GF-D8 (cell line): ENCODE results near the gene PTGES3L.
"Not testable (repeated sequence)": the region's sequence is repeated elsewhere in the genome, so short reads cannot be mapped to it uniquely, and the experiment has no call there.

ENCODE experiments used
- DNase-seq: peaks from one replicate; lab custom pipeline; 2025; lab: John Stamatoyannopoulos, UW

PTGES3L gene

DNA sequence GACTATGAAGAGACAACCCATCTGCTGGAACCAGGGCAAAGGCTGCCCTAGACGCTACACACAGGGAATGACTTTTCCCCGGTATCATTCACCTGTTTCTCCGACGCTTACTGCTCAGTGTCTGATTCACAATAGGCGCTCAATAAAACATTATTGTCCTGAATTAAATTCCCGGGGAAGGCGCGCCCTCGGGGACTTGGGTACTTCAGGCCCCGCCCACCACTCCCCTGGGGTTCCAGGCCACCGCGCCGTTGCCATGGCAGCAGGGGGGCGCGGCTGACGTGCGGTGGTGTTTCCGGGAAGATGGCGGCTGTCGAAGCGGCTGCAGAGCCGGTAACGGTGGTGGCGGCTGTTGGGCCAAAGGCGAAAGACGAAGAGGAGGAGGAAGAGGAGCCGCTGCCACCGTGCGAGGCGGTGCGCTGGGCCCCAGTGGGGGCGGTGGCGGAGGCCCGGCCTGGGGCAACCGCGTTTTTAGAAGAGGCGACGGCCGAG is 440 bp upstream of the PTGES3L start, which contains the start of gene RUNDC1:
Gene RUNDC1, plus strand, starts transcription at position 292 of the 492 bp plus-strand sequence. Its CDS starts 12 bp downstream, at position 304.
- peak; percentile 54 for DNase-seq

DNA sequence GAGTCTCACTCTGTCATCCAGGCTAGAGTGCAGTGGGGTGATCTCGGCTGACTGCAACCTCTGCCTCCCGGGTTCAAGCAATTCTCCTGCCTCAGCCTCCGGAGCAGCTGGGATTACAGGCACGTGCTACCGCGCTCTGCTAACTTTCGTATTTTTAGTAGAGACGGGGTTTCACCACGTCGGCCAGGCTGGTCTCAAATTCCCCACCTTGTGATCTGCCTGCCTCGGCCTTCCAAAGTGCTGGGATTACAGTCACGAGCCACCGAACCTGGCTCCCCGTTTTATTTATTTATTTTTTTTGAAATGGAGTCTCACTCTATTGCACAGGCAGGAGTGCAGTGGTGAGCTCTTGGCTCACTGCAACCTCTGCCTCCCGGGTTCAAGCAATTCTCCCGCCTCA is 4.2 kb downstream of the PTGES3L start:
- DNase-seq, result not testable (repeated sequence)

- peak; percentile 7 for DNase-seq
Observed at GRCh38 chr17:42975265-42975664, 4.6 kb downstream of the PTGES3L start.

DNA sequence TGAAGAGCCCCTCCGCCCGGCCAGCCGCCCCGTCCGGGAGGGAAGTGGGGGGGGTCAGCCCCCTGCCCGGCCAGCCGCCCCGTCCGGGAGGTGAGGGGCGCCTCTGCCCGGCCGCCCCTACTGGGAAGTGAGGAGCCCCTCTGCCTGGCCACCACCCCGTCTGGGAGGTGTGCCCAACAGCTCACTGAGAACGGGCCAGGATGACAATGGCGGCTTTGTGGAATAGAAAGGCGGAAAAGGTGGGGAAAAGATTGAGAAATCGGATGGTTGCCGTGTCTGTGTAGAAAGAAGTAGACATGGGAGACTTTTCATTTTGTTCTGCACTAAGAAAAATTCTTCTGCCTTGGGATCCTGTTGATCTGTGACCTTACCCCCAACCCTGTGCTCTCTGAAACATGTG is 6.6 kb downstream of the PTGES3L start:
- not testable (repeated sequence) for DNase-seq

- no peak for DNase-seq
Observed at GRCh38 chr17:42971589-42971988, 8.3 kb downstream of the PTGES3L start.

- DNase-seq, result peak; percentile 73
Observed at GRCh38 chr17:42969001-42969581, 10.8 kb downstream of the PTGES3L start.

DNA sequence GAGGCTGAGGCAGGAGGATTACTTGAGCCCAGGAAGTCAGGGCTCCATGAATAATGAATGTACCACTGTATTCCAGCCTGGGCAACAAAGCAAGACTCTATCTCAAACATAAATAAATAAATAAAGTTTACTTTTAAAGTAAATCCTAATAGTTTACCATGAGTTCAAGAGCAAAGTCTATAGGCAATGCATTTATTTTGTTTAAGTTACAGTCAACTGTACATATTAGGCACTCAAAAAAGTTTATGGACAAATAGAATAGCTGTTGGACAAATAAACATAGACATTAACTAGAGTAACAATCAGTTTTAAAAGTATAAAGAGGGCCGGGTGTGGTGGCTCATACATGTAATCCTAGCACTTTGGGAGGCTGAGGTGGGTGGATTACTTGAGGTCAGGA is 12.0 kb downstream of the PTGES3L start:
- no peak for DNase-seq

- DNase-seq, result peak; percentile 81
Observed at GRCh38 chr17:42964161-42964932, 15.5 kb downstream of the PTGES3L start, which contains the start of gene AARSD1. Gene AARSD1, minus strand, starts transcription at chr17:42964454. Its CDS starts 14 bp downstream, at chr17:42964440.

DNA sequence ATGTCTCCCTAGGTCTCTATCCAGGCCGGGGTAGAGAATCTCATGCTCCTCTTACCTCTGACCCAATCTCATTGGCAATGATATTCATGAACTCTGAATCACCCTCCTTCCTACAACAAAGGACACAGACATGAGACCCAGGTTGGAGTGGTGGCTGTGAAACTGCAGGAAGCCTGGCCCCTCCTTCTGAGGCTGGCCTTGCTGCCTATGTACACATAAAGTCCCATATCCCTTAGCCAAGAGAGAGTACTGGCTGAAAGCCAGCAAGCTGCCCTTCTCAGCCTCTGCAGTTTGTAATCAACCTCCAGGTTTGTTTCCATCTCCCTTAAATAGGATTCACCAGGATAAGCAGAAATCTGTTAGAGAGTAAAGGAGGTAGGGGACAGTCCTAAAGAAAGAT is 26.2 kb downstream of the PTGES3L start:
- DNase-seq, result no peak

DNA sequence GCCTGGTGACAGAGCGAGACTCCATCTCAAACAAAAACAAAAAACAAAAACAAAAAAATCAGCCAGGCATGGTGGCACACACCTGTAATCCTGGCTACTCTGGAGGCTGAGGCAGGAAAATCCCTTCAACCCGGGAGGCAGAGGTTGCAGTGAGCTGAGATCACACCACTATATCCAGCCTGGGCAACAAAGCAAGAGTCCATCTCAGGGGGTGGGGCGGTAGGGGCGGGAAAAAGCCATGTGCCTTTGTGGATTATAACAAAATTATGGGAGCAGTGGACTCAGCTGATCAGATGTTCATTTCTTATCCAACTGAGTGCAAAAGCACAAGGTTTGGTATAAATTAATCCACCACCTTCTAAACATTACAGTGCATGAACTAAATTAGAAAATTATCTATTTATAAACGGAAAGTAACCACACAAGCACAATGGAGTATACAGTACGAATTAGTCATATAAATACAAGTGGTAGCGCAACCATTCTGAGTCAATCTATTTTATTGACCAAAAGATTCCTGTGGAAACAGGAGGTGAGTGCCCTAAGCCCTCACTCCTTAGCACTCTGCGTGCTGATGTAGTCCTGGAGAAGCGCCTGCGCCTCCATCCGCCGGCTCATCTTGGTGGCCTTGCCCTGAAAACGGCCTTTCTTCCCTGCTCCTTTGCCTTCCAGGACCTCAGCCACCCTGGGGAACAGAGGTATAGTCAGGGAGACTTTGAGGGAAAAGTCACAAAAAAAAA is 29.7 kb downstream of the PTGES3L start:
- DNase-seq, result no peak

DNA sequence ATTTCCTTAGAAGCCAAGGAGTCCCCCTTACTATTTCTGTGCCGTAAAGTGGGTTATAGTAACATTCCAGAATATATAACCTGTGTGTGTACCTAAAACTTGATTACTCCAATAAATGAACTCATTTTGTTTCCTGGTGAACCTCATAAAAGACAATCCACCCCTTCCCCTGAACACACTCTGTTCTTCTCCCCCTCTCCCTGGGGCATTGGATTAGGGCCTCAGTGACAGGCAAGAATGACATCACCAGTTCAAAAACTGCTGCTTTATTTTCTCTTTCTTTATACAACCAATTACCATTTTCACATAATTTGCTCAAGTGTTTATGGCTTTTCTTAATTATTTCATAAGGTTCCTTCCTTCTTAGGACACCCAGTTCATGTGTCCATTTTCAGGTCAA is 33.1 kb downstream of the PTGES3L start:
- no peak for DNase-seq

GRCh38 chr17:42944211-42944610 is 35.7 kb downstream of the PTGES3L start:
- DNase-seq, result no peak

DNA sequence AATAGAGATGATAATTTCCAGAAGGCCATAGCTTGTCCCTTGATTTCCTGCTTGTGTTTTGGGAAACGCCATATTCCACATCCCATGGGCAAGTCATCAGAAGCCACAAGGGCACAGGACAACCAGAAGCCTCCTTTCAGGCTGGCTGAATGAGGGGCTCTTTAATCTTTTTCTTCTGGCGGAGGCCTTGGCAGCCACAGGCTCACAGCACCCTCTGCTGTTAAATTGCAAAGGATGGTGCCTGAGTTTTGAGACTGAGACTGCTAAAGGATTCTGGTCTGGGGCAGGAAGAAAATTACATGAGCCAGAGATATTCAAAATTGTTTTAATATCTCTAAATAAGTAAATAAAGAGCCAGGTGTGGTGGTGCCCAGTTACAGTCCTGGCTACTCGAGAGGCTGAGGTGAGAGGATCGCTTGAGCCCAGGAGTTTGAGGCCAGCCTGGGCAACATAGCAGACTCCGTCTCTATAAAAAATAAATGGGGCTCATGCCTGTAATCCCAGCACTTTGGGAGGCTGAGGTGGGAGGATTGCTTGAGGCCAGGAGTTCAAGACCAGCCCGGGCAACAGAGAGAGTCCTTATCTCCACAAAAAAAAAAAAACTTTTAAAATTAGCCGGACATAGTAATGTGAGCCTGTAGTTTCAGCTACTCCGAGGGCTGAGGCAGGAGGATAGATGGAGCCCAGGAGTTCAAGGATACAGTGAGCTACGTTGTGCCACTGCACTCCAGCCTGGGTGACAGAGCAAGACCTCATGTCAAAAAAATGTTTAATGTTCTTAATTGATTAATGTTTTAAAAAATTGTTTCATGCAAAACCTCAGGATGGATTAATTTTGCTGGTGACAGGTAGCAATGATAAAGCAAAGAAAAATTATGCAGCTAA is 41.9 kb downstream of the PTGES3L start:
- no peak for DNase-seq

- DNase-seq, result no peak
Observed at GRCh38 chr17:42929497-42929844, 50.4 kb downstream of the PTGES3L start.

DNA sequence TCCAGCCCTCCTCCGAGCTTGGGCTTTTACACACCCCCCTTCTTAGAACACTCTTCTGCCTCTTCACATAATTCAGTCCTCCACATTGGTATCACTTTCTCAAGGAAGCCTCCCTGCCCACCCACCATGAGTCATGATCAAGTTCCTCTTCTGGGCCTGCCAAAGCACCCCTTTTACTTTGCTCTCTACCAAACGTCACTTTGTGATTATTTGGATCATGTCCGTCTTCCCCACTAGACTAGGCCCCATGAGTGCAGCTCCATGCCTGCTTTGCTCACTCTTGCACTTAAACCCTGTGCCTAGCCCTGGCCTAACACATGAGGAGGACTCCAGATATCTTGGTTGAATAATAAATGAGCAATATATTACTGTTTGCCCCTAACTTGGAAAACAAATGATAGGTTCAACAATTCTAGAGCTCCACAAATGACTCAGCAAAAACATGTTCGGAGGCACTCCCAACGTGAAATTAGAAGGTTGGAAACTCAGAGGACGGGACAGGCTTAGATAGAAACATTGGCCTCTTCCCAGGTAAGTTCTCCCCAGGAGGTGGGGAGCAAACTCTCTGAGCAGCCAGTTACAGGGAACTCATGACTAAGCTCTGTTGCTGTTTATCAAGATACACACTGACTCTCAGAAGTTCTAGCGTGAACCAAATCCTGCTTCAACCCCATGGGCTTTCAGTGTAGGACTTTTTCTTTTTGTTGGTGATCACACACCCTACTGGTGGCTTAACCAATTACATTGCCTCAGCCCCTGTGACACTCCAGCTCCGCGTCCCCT is 51.0 kb downstream of the PTGES3L start:
- peak; percentile 73 for DNase-seq

- no peak for DNase-seq
Observed at GRCh38 chr17:42924891-42925290, 55.0 kb downstream of the PTGES3L start.

DNA sequence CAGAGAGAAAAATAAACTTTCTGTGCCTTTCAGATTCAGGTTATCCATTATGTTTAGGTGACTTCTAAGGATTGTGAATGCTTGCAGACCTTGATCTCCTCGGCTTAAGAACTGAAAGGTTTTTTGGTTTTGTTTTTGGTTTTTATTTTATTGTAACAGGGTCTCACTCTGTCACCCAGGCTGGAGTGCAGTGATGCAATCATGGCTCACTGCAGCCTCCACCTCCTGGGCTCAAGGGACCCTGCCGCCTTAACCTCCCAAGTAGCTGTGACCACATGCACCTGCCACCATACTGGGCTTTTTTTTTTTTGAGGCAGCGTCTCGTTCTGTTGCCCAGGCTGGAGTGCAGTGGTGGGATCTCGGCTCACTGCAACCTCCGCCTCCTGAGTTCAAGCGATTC is 56.4 kb downstream of the PTGES3L start:
- DNase-seq, result not testable (repeated sequence)

- no peak for DNase-seq
Observed at GRCh38 chr17:42922294-42922693, 57.6 kb downstream of the PTGES3L start.

DNA sequence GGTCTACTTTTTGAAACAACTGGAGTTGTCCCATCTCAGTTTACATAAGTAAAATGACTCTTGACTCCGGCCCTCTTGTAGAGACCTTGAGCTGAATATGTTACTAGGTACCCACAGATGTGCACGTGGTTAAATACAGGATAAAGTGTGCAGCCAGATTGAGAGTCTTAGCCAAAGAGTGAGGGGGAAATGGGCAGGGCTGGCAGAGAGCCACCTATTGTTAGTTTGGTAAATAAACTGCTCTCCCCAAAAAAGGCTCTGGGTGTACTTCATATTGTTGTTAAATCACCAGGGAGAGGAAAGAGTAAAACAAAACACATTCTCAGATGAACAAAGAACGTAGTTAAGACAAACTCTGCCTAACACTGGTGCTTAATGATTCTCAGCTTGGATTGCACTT is 59.0 kb downstream of the PTGES3L start:
- DNase-seq, result no peak

GRCh38 chr17:42920106-42920900 is 59.6 kb downstream of the PTGES3L start:
- no peak for DNase-seq
